ENCODE data around the gene TUBB2B.

The TUBB2B gene

DNA sequence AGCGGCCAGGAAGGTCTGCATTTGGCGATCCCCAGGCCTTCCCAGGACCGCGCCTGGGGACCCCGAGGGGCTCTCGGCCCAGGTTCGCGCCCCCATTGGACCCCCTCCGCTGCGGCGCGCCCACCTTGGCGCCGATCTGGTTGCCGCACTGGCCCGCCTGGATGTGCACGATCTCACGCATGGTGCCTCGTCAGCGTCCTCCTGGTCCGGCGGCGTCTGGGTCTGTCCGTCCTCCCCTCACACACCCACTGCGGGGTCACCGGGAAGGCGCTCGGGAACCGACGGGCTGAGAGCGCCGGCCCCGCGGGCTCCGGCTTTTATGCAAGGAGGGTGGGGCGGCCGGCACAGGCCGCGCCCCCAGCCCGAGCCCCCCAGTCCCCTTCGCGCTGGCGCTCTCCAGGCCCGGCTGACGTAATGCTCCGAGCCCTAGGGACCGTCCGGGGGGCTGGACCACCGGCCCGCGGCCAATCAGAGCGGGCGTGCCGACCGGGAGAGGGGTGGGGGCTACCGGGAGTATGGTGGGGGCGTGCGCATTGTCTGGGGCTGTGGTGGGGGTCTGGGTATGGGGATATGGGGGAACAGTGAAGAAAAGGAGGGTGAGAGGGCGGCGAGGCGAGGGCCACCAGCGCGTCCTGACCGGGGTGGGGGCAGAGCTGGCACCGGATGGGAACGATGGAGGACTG lies at the start of gene TUBB2B:
Gene TUBB2B (minus strand): TSS at position 291 of the 683 bp plus-strand sequence. CDS start 110 bp downstream, at position 181.
- DNase-seq (ENCODE audit: low spot score): peak; percentile 94

DNA sequence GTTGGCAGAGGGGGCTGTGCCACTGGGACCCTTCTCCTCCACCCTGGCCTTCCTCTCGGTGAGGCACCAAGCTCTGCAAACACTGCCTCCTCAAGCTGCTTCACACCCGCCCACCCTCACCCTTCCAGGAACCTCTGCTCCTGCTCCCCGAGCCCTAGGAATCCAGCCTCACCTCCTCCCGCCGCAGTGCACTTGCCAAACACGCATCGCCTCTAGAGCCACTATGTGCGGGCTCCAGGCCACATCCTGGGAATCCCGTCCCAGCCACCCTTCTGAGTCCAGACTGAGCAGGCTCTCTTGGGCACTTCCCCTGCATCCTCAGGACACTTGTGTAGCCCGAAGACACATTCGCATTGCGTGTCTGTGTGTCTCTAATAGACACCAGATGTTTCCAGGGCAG lies 49.8 kb upstream of the TUBB2B start:
- DNase-seq (ENCODE audit: low spot score): no peak

DNA sequence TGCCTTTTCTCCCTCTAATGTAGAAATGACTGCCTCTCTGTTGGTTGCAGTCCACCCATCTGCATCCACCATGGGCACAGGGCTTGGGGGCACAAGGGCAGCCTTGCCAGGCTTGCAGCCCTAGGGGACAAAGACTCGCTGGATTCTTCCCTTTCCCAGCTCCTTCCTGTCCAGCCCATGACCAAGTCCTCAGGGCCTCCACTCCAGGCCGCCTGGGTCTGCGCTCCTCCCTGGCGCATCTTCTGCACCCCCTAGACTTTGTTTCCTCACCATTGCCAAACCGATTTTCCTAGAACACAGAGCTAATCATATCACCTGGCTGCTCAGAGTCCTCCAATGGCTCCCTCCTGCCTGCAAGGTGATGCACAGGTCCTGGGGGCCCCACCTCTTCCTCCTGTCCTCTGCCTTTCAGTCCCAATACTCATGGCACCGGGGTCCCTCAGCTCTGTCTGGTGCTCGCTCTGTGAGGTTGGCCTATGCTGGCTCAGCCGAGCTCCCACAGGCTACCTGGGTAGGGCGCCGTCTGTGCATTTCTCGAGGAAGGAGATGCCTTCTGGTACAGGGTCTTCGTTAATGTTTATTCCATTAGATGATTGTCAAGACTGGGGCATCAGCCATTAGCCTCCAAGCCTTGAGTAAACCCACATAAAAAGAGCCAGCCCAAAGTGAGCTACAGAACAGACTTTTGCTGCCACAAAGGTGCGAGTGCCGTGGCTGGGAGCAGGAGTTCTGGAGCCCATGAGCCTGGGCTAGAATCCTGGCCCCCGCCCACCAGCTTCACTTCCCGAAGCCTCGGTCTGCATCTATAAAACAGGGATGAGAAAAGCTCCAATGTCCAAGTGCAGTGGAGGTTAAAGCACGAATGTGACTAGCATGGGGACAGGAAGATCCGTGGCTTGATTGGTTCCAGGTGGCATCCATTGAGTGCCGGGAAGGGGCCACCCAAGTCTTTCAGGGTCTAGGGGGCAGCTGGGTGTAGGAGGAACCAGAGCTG lies 49.0 kb upstream of the TUBB2B start:
- DNase-seq (ENCODE audit: low spot score): no peak

- no peak for DNase-seq (ENCODE audit: low spot score)
Observed at GRCh38 chr6:3273707-3274521, 46.5 kb upstream of the TUBB2B start.

- no peak for DNase-seq (ENCODE audit: low spot score)
Observed at GRCh38 chr6:3272911-3273547, 45.6 kb upstream of the TUBB2B start.

- no peak for DNase-seq (ENCODE audit: low spot score)
Observed at GRCh38 chr6:3271756-3272155, 44.3 kb upstream of the TUBB2B start.

- no peak for DNase-seq (ENCODE audit: low spot score)
Observed at GRCh38 chr6:3270258-3270657, 42.8 kb upstream of the TUBB2B start.

GRCh38 chr6:3269281-3269975 lies 42.0 kb upstream of the TUBB2B start:
- no peak for DNase-seq (ENCODE audit: low spot score)

DNA sequence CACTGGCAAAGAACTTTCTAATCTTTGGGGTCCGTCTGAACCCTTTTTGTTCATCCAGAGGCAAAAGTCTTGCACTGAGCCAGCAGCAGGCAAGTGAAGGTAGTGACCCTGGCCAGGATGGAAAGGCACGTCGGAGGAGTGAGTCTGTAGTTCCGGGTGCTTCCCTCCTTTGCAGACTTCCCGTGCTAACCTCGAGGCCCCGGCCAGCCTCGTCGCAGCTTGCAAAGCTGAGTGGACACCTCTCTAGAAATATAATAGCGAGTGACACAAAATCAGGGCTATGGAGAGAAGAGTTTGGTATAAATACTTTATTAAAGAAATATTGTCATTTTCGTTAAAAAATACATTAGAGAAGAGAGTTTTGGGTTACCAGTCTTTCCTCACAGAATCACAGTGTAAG lies 41.2 kb upstream of the TUBB2B start:
- DNase-seq (ENCODE audit: low spot score): no peak

- no peak for DNase-seq (ENCODE audit: low spot score)
Observed at GRCh38 chr6:3267162-3267561, 39.7 kb upstream of the TUBB2B start.

- DNase-seq (ENCODE audit: low spot score): no peak
Observed at GRCh38 chr6:3266170-3266569, 38.7 kb upstream of the TUBB2B start.

- DNase-seq (ENCODE audit: low spot score): no peak
Observed at GRCh38 chr6:3265671-3266070, 38.2 kb upstream of the TUBB2B start.

GRCh38 chr6:3264356-3264755 lies 36.9 kb upstream of the TUBB2B start:
- no peak for DNase-seq (ENCODE audit: low spot score)

- no peak for DNase-seq (ENCODE audit: low spot score)
Observed at GRCh38 chr6:3263096-3263495, 35.6 kb upstream of the TUBB2B start.

GRCh38 chr6:3261921-3262320 lies 34.5 kb upstream of the TUBB2B start:
- no peak for DNase-seq (ENCODE audit: low spot score)

DNA sequence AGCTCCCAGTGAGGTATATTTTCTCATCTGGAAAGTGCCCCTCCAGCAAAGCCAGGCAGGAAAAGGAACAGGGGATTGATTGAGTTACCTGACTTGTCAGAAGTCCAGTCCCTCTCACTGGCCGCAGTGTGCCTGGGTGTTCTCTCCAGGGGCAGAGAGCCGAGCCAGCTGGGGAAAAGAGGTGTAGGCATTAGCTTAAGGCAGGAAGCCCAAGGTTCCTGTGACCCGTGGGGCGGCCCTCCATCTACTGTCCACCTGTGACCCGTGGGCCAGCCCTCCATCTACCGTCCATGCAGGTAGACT lies 34.0 kb upstream of the TUBB2B start:
- no peak for DNase-seq (ENCODE audit: low spot score)

DNA sequence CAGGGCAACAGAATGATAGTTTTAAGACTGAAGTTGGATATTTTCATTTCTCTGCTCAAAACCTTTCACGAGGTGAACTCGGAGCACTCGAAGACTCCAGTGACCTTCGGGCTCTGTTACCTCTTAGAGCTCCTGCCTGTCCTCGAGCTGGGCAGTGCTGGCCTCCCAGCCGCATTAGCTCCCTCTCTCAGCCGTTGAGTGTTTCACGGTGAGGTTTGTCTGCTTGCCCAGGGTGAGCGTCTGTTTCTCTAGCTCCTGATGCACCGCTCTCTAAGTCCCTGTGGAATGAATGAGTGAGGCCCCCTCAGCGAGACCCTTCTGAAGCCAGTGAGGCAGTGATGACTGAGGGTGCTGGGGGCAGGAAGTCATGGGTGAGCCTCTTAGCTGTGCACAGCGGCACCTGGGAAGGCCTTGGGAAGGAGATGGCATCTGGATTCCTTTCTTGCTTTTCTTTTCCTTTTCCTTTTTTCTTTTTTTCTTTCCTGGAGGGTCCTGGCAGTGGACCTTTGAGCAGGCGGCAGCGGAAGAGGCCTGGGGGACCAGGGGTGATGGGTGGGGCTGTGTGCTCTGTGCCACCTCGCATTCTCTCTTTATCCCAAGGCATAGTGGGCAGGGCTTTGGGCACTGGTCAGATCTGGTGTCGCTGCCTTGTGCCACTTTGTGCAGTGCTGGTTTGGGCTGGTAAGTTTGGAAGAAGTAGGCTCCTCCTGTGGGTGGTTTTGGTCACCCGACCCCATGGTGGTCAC lies 33.5 kb upstream of the TUBB2B start:
- no peak for DNase-seq (ENCODE audit: low spot score)

GRCh38 chr6:3260296-3260695 lies 32.8 kb upstream of the TUBB2B start:
- no peak for DNase-seq (ENCODE audit: low spot score)

GRCh38 chr6:3259491-3259958 lies 32.1 kb upstream of the TUBB2B start:
- DNase-seq (ENCODE audit: low spot score): peak; percentile 67

GRCh38 chr6:3258720-3259490 lies 31.5 kb upstream of the TUBB2B start, which contains the start of gene PSMG4:
PSMG4 (plus strand) TSS chr6:3258947; CDS start chr6:3259023, 76 bp downstream.
- DNase-seq (ENCODE audit: low spot score): peak; percentile 99
